HG02943 (cell line): ENCODE results near the gene CDK6.

Source experiments
- ATAC-seq: cut with Tn5 transposase; IDR thresholded peaks from one replicate; pipeline ENCODE4 v1.9.1; 2021; ENCODE audit warnings: mild to moderate bottlenecking, low read depth, moderate library complexity; ENCODE audit not compliant: unreplicated experiment

The CDK6 gene

DNA sequence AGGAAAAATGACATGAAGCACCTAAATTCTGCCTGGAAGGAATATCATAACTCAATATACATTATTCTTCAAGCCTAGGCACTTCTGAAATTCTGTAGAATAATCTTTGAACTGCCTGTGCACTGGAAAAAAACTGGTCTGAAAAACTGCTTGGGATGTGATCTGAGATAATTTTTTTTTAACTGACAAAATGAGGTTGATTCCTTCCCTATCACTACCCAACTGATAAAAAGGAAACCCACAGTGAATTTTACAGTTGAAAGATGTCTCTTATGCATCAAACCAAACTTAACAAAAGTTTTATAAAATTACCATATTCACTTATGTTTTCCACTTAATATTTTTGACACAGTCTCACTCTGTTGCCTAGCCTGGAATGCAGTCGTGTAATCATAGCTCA is 179.0 kb downstream of the CDK6 start:
- no peak for ATAC-seq

DNA sequence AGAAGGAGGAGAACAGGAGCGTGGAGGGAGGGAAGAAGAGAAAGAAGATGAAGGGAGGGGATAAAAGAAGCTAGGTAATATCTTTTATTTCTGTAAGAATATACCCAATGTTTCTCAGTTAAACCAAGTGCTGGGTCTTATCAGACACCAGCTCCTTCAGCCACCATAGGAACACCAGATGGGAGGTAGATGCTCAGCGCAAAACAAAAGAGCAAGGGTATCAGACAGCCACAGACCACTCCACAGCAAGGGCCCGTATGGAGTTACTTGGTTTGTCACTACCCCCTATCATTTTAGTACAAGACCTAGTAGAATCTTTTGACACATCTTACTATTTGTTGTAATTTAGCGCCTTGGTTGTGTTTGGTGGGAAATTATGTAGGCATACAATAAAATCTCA is 180.3 kb downstream of the CDK6 start:
- no peak for ATAC-seq

DNA sequence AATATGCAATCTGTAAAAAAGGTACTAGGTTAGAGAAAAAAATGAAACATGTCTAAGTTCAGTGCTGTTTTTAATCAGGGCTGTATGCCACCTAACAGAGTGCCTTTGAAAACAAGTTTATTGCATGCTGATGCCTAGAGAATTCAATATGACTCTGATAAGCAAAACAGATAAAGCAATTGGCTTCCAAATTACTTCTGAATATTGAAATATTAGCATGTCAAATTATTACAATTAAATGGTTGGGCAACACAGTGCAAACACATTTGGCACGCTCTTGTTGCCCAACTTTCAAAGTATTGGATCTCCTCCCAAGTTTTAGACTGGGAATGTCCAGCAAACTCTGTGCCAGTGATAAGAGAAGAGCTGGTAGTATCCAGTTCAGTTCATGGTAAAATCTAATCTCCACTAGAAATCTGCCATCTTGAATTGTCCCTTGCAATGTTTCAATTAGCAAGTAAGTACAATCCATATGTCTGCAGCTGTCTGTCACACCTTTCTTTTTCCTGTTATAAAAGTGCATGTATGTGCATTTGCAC is 181.0 kb downstream of the CDK6 start:
- no peak for ATAC-seq

DNA sequence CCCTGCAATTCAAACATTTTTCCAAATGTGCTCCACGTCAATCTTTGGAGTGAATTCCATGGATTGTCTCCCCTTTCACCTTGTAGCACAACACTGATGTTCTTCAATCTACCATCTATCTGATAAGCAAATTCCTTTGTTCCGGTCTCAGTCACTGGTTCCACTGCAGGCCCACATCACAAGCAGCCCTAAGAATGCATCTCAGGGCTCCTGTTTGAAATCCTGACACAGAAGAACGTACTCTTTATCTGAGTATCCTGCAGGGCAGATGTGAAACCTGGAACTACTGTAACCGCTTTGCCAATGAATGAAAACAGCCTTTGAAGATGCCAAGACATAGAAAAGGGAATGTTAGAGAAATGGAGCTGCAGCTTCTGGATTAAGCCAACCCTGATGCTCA is 183.2 kb downstream of the CDK6 start:
- ATAC-seq, result no peak

DNA sequence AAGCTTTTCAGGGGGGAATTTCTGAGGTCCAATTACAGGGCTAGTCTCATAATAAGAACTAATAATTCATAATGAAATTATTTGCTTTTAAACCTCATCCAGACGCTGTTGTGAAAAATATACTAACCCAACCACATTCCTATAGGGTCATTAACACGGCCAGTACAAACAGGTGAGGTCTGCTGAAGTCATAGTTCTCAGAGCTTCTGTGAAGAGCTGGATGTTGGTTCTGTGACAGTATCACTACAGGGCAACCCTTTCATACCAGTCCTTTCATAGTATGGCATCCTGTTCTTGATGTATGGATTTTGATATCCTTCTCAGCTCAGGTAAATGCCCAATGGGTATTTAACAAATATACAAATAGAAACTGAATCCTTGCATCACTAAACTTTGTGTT is 183.8 kb downstream of the CDK6 start:
- no peak for ATAC-seq

GRCh38 chr7:92650391-92650790 is 186.0 kb downstream of the CDK6 start:
- no peak for ATAC-seq

DNA sequence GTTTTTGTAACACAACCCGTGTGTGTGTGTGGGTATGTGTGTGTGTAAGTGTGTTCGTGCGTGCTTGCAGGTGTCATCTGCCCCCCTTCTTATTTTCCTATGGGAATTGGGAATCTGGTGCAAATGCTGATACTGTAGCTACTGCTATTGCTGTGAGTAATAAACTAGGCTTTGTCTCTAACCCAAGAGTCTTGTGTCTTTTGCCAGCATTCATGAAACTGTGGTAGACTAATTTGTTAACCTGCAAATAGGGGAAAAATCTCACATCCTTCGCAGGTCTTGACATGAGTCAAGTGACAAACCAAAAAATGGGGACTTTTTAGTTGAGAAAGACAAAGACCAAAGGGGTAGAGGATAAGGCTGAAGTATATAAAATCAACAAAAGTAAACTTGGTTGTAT is 188.3 kb downstream of the CDK6 start:
- no peak for ATAC-seq

DNA sequence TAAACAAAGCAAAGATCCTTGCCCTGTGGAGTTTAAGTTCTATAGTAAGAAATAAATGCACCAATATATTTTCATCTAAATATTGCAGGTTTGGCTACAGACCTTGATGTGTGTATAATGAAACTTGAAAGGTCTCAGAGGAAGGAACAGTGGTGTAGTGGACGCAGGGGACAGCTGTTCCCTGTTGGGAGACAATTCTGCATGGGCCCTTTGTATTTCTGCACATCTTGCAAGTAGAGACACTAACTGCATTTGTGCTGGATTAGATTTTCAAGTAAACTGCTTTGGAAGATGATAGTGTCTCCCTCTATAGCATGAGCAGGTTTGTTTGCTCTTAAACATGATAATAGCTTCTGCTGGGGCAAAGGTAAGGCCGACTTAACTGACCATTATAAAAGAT is 188.7 kb downstream of the CDK6 start:
- no peak for ATAC-seq

GRCh38 chr7:92647011-92647625 is 189.3 kb downstream of the CDK6 start:
- ATAC-seq, result peak; percentile 45

GRCh38 chr7:92645114-92646061 is 191.0 kb downstream of the CDK6 start:
- ATAC-seq, result no peak

- ATAC-seq, result no peak
Observed at GRCh38 chr7:92644406-92645113, 191.8 kb downstream of the CDK6 start.

- no peak for ATAC-seq
Observed at GRCh38 chr7:92643821-92644220, 192.6 kb downstream of the CDK6 start.

- ATAC-seq, result peak; percentile 58
Observed at GRCh38 chr7:92641921-92642511, 194.4 kb downstream of the CDK6 start.

GRCh38 chr7:92639966-92640365 is 196.4 kb downstream of the CDK6 start:
- ATAC-seq, result no peak

GRCh38 chr7:92639213-92639896 is 197.0 kb downstream of the CDK6 start:
- no peak for ATAC-seq

- no peak for ATAC-seq
Observed at GRCh38 chr7:92636018-92636560, 200.3 kb downstream of the CDK6 start.

DNA sequence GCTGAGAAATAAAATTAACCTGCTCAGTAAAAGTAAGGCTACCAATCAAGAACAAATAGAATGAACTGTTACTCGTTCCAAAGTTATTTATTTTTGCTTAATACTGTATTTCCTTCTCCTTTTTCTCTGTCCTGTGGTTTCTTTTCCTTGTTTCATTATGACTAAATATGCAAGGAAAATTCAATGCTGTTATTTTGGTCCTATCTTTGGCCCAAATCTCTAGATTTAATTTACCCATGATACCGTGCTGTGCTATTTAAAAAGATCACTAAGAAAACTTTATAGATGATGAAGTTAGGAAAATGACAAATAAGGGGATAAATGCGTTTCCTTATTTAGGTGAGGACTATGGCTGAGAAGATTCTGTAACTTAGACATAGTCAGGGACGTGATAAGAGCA is 200.8 kb downstream of the CDK6 start:
- no peak for ATAC-seq

- ATAC-seq, result no peak
Observed at GRCh38 chr7:92634924-92635519, 201.4 kb downstream of the CDK6 start.

DNA sequence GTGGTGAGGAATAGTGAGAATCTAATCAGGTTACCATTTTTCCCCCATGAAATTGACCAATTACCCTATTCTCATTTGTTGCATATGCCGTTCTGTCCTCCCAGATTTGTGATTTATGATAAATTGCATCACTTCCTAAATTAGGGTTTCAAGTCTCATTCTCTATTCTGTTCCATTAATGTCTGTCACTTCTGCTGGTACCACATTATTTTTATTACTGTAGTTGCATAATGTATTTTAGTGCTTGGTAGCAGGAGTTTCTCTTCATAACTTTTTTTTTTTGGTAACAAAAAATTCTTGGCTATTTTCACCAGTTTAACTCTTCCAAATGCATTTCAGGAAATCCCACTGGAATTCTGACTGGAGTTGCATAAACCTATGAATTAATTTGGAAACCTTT is 202.2 kb downstream of the CDK6 start:
- no peak for ATAC-seq
